Aorta (tissue), 5 donors: ENCODE results near the gene CWC25. TPM values are rescaled to one million over a fixed set of nuclear protein-coding genes. Genes with fewer than 3 reads are reported as not detected.

Experiments used
- ATAC-seq: fragments of 200-7000 bp; cut with Tn5 transposase; one replicate; pipeline ENCODE4 v1.9.1; 2022; ENCODE audit warnings: moderate library complexity; ENCODE audit not compliant: low FRiP score
- DNase-seq, 2 donors: peaks; one replicate each; pipeline ENCODE4 v3.0.0-alpha.2; 2020
- H3K27ac ChIP-seq, 2 donors: one replicate each; pipeline ENCODE4 v1.5.1; 2013; ENCODE audit warnings: low read length in 2 of 2, mild to moderate bottlenecking in 2 of 2, moderate library complexity in 2 of 2, control low read depth in 1 of 2, inconsistent platforms in 1 of 2, low read depth in 1 of 2
- H3K27me3 ChIP-seq, 2 donors: one replicate each; pipeline ENCODE4 v1.6.1; 2013; ENCODE audit warnings: control low read depth in 1 of 2, low read length in 1 of 2, mild to moderate bottlenecking in 1 of 2, moderate library complexity in 1 of 2; ENCODE audit not compliant: insufficient read depth in 2 of 2, control insufficient read depth in 1 of 2
- H3K36me3 ChIP-seq, 2 donors: one replicate each; pipeline ENCODE4 v1.6.1; 2013; ENCODE audit warnings: control low read depth in 1 of 2, low read length in 1 of 2, mild to moderate bottlenecking in 1 of 2; ENCODE audit not compliant: insufficient read depth in 2 of 2, control insufficient read depth in 1 of 2
- H3K4me1 ChIP-seq, 2 donors: one replicate each; pipeline ENCODE4 v1.6.1; 2013; ENCODE audit warnings: low read length in 2 of 2, control low read depth in 1 of 2, mild to moderate bottlenecking in 1 of 2, moderate library complexity in 1 of 2; ENCODE audit not compliant: insufficient read depth in 2 of 2, control insufficient read depth in 1 of 2
- H3K4me3 ChIP-seq, 2 donors: one replicate each; pipeline ENCODE4 v1.5.1; 2013; ENCODE audit warnings: low read length in 2 of 2, control low read depth in 1 of 2, mild to moderate bottlenecking in 1 of 2
- H3K9me3 ChIP-seq: one replicate; pipeline ENCODE4 v1.6.1; 2013; ENCODE audit warnings: mild to moderate bottlenecking, low read length; ENCODE audit not compliant: control insufficient read depth
- WGBS, 2 donors: extraction: QIAGEN DNeasy Blood & Tissue Kit; methylation state at CpG; one replicate each; pipeline ENCODE4 v1.1.7; 2013; 5-methylcytosine and 5-hydroxymethylcytosine counted together
- intact Hi-C, 2 donors: fragments of 100-400 bp; cut with DNase I; formaldehyde crosslinking; loops; one replicate each; pipeline versions ENCODE4 v1.14.2 to v1.15.0; 2022
- microRNA-seq, 2 donors: library from miRNA; unstranded; fragments of <30 nt; microRNA quantifications; one replicate each; pipeline ENCODE4 v1.2.0, GENCODE V29; 2020
- polyA plus RNA-seq, 2 donors: library from polyadenylated mRNA; stranded (reverse); fragments of 200-250 nt; gene quantifications; one replicate each; pipeline ENCODE4 v1.2.3, GENCODE V29; 2013
- total RNA-seq, 2 donors: library from RNA; stranded (reverse); fragmentation: NEBNext Ultra II Directional; extraction: Animal tissue kit (Norgen Biotek cat#: 25700); gene quantifications; one replicate each; pipeline ENCODE4 v1.2.1, GENCODE V29; 2021
- donor health status: healthy with polysubstance abuse.
- donor health status: Bipolar disorder and iron deficiency.
- donor health status: DM: no; HTN: no; CAD: no.
- donor health status: DM: no; HTN: no; CAD: no.
- donor health status: DM: yes; HTN: yes; CAD: no.

Gene CWC25
- total and polyA plus RNA-seq, 4 donors, result 7.1 to 32.7 (median 21.4) TPM

DNA sequence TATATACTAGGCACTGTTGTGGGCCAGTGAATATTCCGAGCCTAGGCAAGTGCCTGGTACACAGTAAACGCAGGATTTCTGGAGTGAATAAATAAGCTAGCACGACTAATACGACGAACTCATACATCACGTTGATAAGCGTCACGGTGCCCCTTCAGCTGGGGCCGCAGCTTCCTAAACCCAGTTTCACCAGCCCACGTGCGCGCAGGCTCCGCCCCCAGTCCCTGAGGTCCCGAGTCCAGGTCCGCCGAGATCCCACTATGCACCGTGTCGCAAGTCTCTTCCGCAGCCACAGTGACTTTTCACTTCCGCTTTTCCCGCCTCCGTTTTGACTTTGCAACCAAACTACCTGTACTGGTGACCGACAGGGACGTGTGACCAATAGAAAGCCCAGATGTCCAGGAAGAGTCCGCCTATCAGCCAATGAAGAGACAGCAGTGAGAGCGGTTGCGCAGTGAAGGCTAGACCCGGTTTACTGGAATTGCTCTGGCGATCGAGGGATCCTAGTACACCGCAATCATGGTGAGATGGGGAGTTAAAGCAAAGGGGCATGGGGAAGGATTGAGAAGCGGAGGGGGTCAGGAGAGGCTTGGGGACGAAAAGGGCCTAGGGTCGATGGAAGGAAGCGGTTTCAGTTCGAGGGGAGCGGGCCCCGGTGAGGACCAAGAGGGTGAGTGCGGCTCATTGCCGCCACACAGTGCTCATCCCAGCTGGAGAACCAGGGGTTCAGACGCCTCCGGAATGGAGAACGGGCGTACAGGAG is 72.6 kb downstream of the CWC25 start, which contains the start of gene PSMB3:
Gene PSMB3, plus strand, starts transcription at position 434 of the 763 bp plus-strand sequence. Its CDS starts 86 bp downstream, at position 520.
- WGBS, 2 donors, result 0% methylated on average over 41 to 44 of the region's 44 CpGs
- ATAC-seq, result peak; percentile 92

GRCh38 chr17:38751808-38752307 is 73.3 kb downstream of the CWC25 start:
- 1% methylated on average over 44 of the region's 44 CpGs for WGBS, 2 donors
- ATAC-seq (peak; percentile 75), DNase-seq (peak; percentile 86 to 95)
- Histone ChIP-seq H3K27ac (peak overlapping the region in 1 of 2 donors; percentile 84), H3K36me3 (peaks cover 0 to 3% of the 10 kb centered on the region in 2 donors), H3K27me3 (no peaks in the 10 kb centered on the region), H3K4me3 (peak overlapping the region; percentile 30 to 63), H3K4me1 (no peaks in the 10 kb centered on the region), H3K9me3 (no peaks in the 10 kb centered on the region)
- intact Hi-C loops, result loop anchor here in 1 of 2 donors (5.0 kb wide), 1 partner anchor 45 kb away; the partner anchor contains the start of gene PIP4K2B

More for the DNA sequence above, 72.6 kb downstream of the CWC25 start, which contains the start of gene PSMB3:
- H3K9me3 ChIP-seq, result no peaks in the 10 kb centered on the region
- peak within 1 kb of the TSS in 1 of 2 donors; percentile 84 for H3K27ac ChIP-seq
- no peaks in the 10 kb centered on the region for H3K27me3 ChIP-seq
- H3K4me3 ChIP-seq, result peak within 1 kb of the TSS; percentile 63 to 81
- no peaks in the 10 kb centered on the region for H3K4me1 ChIP-seq
- DNase-seq, result peak; percentile 98 to 99
- H3K36me3 ChIP-seq, result peaks cover 0 to 3% of the 10 kb centered on the region in 2 donors
- intact Hi-C loops, result loop anchor here in 1 of 2 donors (5.0 kb wide), 1 partner anchor 45 kb away; the partner anchor contains the start of gene PIP4K2B

DNA sequence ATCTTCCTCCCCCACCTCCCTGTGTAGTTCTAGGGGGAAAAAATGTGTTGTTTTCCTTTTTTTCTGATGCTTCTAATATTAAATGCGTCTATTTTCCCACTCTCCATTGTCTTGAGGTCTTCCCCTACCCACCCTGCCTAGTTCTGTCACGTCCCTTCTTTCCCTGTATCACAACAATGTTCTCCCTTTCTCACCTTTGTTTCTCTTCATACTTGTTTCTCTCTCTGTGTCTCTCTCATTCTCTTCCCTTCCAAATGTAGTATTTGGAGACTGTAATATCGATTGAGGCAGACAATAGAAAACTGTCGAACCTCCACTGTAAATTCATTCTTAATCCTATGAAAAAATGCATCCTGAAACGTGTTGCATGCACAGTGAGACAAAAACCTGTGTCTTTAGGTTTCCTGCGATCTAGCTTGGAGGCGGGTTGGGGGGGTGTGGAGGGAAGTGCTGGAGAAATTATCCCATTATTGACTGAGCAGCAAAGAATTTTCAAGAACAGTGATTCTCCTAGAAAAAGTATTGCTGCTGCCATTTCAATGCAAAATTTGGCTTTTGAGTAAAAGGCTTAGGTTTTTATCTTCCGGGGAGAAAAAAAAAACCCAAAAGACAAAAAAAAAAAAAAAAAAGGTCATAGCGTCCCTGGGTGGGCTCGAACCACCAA is 73.8 kb downstream of the CWC25 start:
- ATAC-seq (no peak), DNase-seq (no peak)
- H3K9me3 ChIP-seq, result no peaks in the 10 kb centered on the region
- intact Hi-C loops, result loop anchor here in 1 of 2 donors (5.0 kb wide), 1 partner anchor 46 kb away; the partner anchor contains the start of gene PIP4K2B
- H3K27me3 ChIP-seq, result no peaks in the 10 kb centered on the region
- H3K4me1 ChIP-seq, result no peaks in the 10 kb centered on the region
- H3K36me3 ChIP-seq, result peaks cover 0 to 3% of the 10 kb centered on the region in 2 donors
- WGBS, 2 donors, result 6 to 8% methylated on average over 10 of the region's 10 CpGs
- H3K27ac ChIP-seq, result no peak overlapping the region
- no peak overlapping the region for H3K4me3 ChIP-seq

Small RNA genes within 50 kb of the gene (microRNA-seq; reads per million reads assigned to microRNA genes)
- 0.60 to 0.99 reads per million in 2 donors for gene MIR4727

Other genes with a start within 250 kb of the CWC25 start
- gene SRCIN1, start 219.4 kb downstream of the CWC25 start, total RNA-seq, result under 1 TPM; 0.84 to 0.99 TPM
- gene SRCIN1, start 219.4 kb downstream of the CWC25 start, polyA plus RNA-seq, result under 1 TPM; 0.38 to 0.41 TPM
- gene EPOP, start 150.4 kb downstream of the CWC25 start, total RNA-seq, result 1 to 10 TPM; 1.3 to 1.5 TPM
- gene EPOP, start 150.4 kb downstream of the CWC25 start, polyA plus RNA-seq, result under 1 TPM in 1 of 2 donors, not detected in 1; 0.64 TPM
- gene MLLT6, start 120.0 kb downstream of the CWC25 start, total RNA-seq, result 100 to 1,000 TPM; 124 to 195 TPM
- 10 to 100 TPM; 28.7 to 70.1 TPM for gene MLLT6, start 120.0 kb downstream of the CWC25 start, polyA plus RNA-seq
- 10 to 100 TPM; 18.3 to 18.8 TPM for gene CISD3, start 95.0 kb downstream of the CWC25 start, total RNA-seq
- gene CISD3, start 95.0 kb downstream of the CWC25 start, polyA plus RNA-seq, result 10 to 100 TPM; 42.4 to 59.0 TPM
- gene PCGF2, start 77.0 kb downstream of the CWC25 start, total RNA-seq, result 10 to 100 TPM; 61.4 to 75.5 TPM
- 10 to 100 TPM; 32.8 to 33.2 TPM for gene PCGF2, start 77.0 kb downstream of the CWC25 start, polyA plus RNA-seq
- 100 to 1,000 TPM in 1 of 2 donors, 10 to 100 TPM in 1; 99.9 to 109 TPM for gene PSMB3, start 72.6 kb downstream of the CWC25 start, total RNA-seq
- gene PSMB3, start 72.6 kb downstream of the CWC25 start, polyA plus RNA-seq, result 100 to 1,000 TPM; 164 to 183 TPM
- 10 to 100 TPM; 32.4 to 48.4 TPM for gene PIP4K2B, start 25.8 kb downstream of the CWC25 start, total RNA-seq
- 10 to 100 TPM in 1 of 2 donors, 1 to 10 TPM in 1; 9.6 to 26.1 TPM for gene PIP4K2B, start 25.8 kb downstream of the CWC25 start, polyA plus RNA-seq
- gene RPL23, start 28.4 kb upstream of the CWC25 start, total RNA-seq, result 1,000 to 10,000 TPM; 1,147 to 1,150 TPM
- 1,000 to 10,000 TPM; 2,973 to 5,274 TPM for gene RPL23, start 28.4 kb upstream of the CWC25 start, polyA plus RNA-seq
- gene LASP1, start 44.7 kb upstream of the CWC25 start, total RNA-seq, result 100 to 1,000 TPM; 136 to 169 TPM
- 10 to 100 TPM; 68.5 to 78.9 TPM for gene LASP1, start 44.7 kb upstream of the CWC25 start, polyA plus RNA-seq
- gene FBXO47, start 142.1 kb upstream of the CWC25 start, total RNA-seq, result not detected
- gene FBXO47, start 142.1 kb upstream of the CWC25 start, polyA plus RNA-seq, result not detected